Endothelial cell of umbilical vein (primary cell): ENCODE measurements around the gene DDX25.

ENCODE experiments used
- CTCF ChIP-seq, 2 donors: IDR thresholded peaks; 1 replicate in 1 of 2; 2 replicates in 1 of 2; pipeline ENCODE4 v1.5.1; 2011; ENCODE audit warnings: low read length in 2 of 2, mild to moderate bottlenecking in 2 of 2, moderate library complexity in 2 of 2, control low read depth in 1 of 2, inconsistent platforms in 1 of 2, low read depth in 1 of 2; ENCODE audit not compliant: insufficient read depth in 1 of 2; ENCODE audit errors: extremely low read depth in 1 of 2
- EZH2 ChIP-seq: IDR thresholded peaks from 2 replicates; pipeline ENCODE4 v1.6.1; 2012; ENCODE audit warnings: borderline replicate concordance, low read depth, mild to moderate bottlenecking, moderate library complexity, low read length, inconsistent platforms; ENCODE audit not compliant: severe bottlenecking
- FOS ChIP-seq: IDR thresholded peaks from 2 replicates; pipeline ENCODE4 v1.6.1; 2011; ENCODE audit warnings: mild to moderate bottlenecking, low read length, moderate library complexity, borderline replicate concordance; ENCODE audit not compliant: insufficient read depth
- GATA2 ChIP-seq: IDR thresholded peaks from 2 replicates; pipeline ENCODE4 v1.7.0; 2011; ENCODE audit warnings: low read depth, mild to moderate bottlenecking, moderate library complexity, mixed read lengths, low read length; ENCODE audit not compliant: insufficient read length, insufficient read depth
- JUN ChIP-seq: IDR thresholded peaks from 2 replicates; pipeline ENCODE4 v1.6.1; 2011; ENCODE audit warnings: borderline replicate concordance, low read depth; ENCODE audit not compliant: insufficient read length, insufficient read depth
- MYC ChIP-seq: IDR thresholded peaks from one replicate; pipeline ENCODE4 v1.6.1; 2011; ENCODE audit warnings: mild to moderate bottlenecking, low read depth, low read length
- POLR2A ChIP-seq: IDR thresholded peaks from 2 replicates; pipeline ENCODE4 v1.6.1; 2012; ENCODE audit warnings: low read depth, mild to moderate bottlenecking, control low read depth, low read length
- POLR2AphosphoS5 ChIP-seq: IDR thresholded peaks from 2 replicates; pipeline ENCODE4 v1.6.1; 2012; ENCODE audit warnings: low read depth, mild to moderate bottlenecking, control low read depth, low read length, moderate library complexity; ENCODE audit not compliant: insufficient read depth
- TF ChIP-seq, protein P1 (sequence below): IDR thresholded peaks from 2 replicates; pipeline ENCODE4 v1.6.1; 2011; ENCODE audit not compliant: insufficient read depth, insufficient read length

GRCh38 chr11:125924384-125925007 lies 20.2 kb downstream of the DDX25 start:
- TF ChIP-seq, protein P1, sequence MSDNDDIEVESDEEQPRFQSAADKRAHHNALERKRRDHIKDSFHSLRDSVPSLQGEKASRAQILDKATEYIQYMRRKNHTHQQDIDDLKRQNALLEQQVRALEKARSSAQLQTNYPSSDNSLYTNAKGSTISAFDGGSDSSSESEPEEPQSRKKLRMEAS = no peak
- TF ChIP-seq POLR2AphosphoS5 (no peak), CTCF (IDR thresholded peaks at IDR 0.05; ENCODE audit: extremely low read depth in 1 of 2, insufficient read depth in 1 of 2, low read depth in 1 of 2, low read length in 2 of 2) (no peak), POLR2A (no peak), EZH2 (no peak), JUN (no peak), MYC (no peak), FOS (no peak), GATA2 (no peak)
